8988T (cell line): ENCODE data around the gene P2RX4.
"Not testable (repeated sequence)": the region's sequence is repeated elsewhere in the genome, so short reads cannot be mapped to it uniquely, and the experiment has no call there.

Experiments used
- DNase-seq: peaks from one replicate; pipeline ENCODE4 v3.0.0; 2011

P2RX4 gene

GRCh38 chr12:121223292-121224285 is 13.7 kb downstream of the P2RX4 start:
- peak; percentile 59 for DNase-seq

- no peak for DNase-seq
These were observed 14.7 kb downstream of the P2RX4 start for GRCh38 chr12:121224591-121224990.

- no peak for DNase-seq
These were observed 16.5 kb downstream of the P2RX4 start for GRCh38 chr12:121226399-121226798.

GRCh38 chr12:121226871-121227270 is 16.9 kb downstream of the P2RX4 start:
- DNase-seq: not testable (repeated sequence)

- DNase-seq: no peak
These were observed 17.4 kb downstream of the P2RX4 start for GRCh38 chr12:121227294-121227693.

GRCh38 chr12:121228919-121229665 is 19.2 kb downstream of the P2RX4 start:
- DNase-seq: no peak

- peak; percentile 96 for DNase-seq
These were observed 20.1 kb downstream of the P2RX4 start for GRCh38 chr12:121229826-121230537.

GRCh38 chr12:121230538-121230907 is 20.6 kb downstream of the P2RX4 start:
- no peak for DNase-seq

- DNase-seq: no peak
These were observed 22.2 kb downstream of the P2RX4 start for GRCh38 chr12:121232163-121232562.

- no peak for DNase-seq
These were observed 23.2 kb downstream of the P2RX4 start for GRCh38 chr12:121232977-121233627.

GRCh38 chr12:121233628-121234020 is 23.7 kb downstream of the P2RX4 start:
- no peak for DNase-seq

- DNase-seq: no peak
These were observed 26.8 kb downstream of the P2RX4 start for GRCh38 chr12:121236776-121237175.

GRCh38 chr12:121237415-121237814 is 27.5 kb downstream of the P2RX4 start:
- no peak for DNase-seq

GRCh38 chr12:121238086-121238485 is 28.2 kb downstream of the P2RX4 start:
- DNase-seq: no peak

GRCh38 chr12:121238604-121239350 is 28.8 kb downstream of the P2RX4 start:
- DNase-seq: no peak

GRCh38 chr12:121239351-121240061 is 29.6 kb downstream of the P2RX4 start:
- no peak for DNase-seq

GRCh38 chr12:121240062-121240420 is 30.1 kb downstream of the P2RX4 start:
- no peak for DNase-seq

- no peak for DNase-seq
These were observed 30.7 kb downstream of the P2RX4 start for GRCh38 chr12:121240484-121241101.

- DNase-seq: no peak
These were observed 31.4 kb downstream of the P2RX4 start for GRCh38 chr12:121241156-121241970.

GRCh38 chr12:121245031-121245430 is 35.1 kb downstream of the P2RX4 start:
- DNase-seq: no peak
